HepG2 (cell line): ENCODE results near the gene NBPF1. TPM values are rescaled to one million over a fixed set of nuclear protein-coding genes. Genes with fewer than 3 reads are reported as not detected.
A peak's percentile ranks its signal among the peaks of the same experiment; 100 is the strongest.
"Not testable (repeated sequence)": the region's sequence is repeated elsewhere in the genome, so short reads cannot be mapped to it uniquely, and the experiment has no call there.

ENCODE experiments used
- DMTF1 ChIP-seq: sonication (generic); formaldehyde crosslinking; IDR thresholded peaks from 2 replicates; pipeline ENCODE4 v1.4.0; 2020; ENCODE audit warnings: mild to moderate bottlenecking, missing genetic modification reagents
- FOXP4 ChIP-seq: sonication (generic); formaldehyde crosslinking; IDR thresholded peaks from 2 replicates; pipeline ENCODE4 v1.4.0; 2020; ENCODE audit warnings: missing genetic modification reagents
- HMGXB4 ChIP-seq, 2 experiments: sonication (generic) in 1 of 2; formaldehyde crosslinking in 1 of 2; IDR thresholded peaks; 2 replicates each; pipeline versions ENCODE4 v1.4.0 to v1.6.1; 2018 to 2020; ENCODE audit warnings: missing genetic modification reagents in 2 of 2, borderline replicate concordance in 1 of 2, low read depth in 1 of 2, mild to moderate bottlenecking in 1 of 2, missing biosample characterization in 1 of 2
- MXD1 ChIP-seq: sonication (generic); formaldehyde crosslinking; IDR thresholded peaks from 2 replicates; pipeline ENCODE4 v1.4.0; 2020; ENCODE audit warnings: mild to moderate bottlenecking, missing genetic modification reagents
- NR2F1 ChIP-seq, 2 experiments: fragments of 450-650 bp in 1 of 2; formaldehyde crosslinking in 1 of 2; IDR thresholded peaks; 2 replicates each; pipeline versions ENCODE4 v1.5.0 to v1.6.1; 2016 to 2020; ENCODE audit warnings: mild to moderate bottlenecking in 1 of 2, missing compliant biosample characterization in 1 of 2, missing genetic modification reagents in 1 of 2, moderate library complexity in 1 of 2
- SOX6 ChIP-seq, 2 experiments: fragments of 450-650 bp in 1 of 2; sonication (generic) in 1 of 2; formaldehyde crosslinking in 1 of 2; IDR thresholded peaks; 2 replicates each; pipeline versions ENCODE4 v1.4.0 to v1.6.1; 2017 to 2020; ENCODE audit warnings: antibody characterized with exemption in 1 of 2, mild to moderate bottlenecking in 1 of 2, missing genetic modification reagents in 1 of 2
- SRY ChIP-seq: sonication (generic); formaldehyde crosslinking; IDR thresholded peaks from 2 replicates; pipeline ENCODE4 v1.8.0; 2022; ENCODE audit warnings: mild to moderate bottlenecking, missing genetic modification reagents
- ZBTB40 ChIP-seq, 2 experiments: fragments of 450-650 bp in 1 of 2; sonication (generic) in 1 of 2; formaldehyde crosslinking in 1 of 2; IDR thresholded peaks; 2 replicates each; pipeline versions ENCODE4 v1.6.1 to v1.8.0; 2016 to 2022; ENCODE audit warnings: antibody characterized with exemption in 1 of 2, mild to moderate bottlenecking in 1 of 2, missing genetic modification reagents in 1 of 2
- ZNF317 ChIP-seq: sonication (generic); formaldehyde crosslinking; IDR thresholded peaks from 2 replicates; pipeline ENCODE4 v1.5.0; 2020; ENCODE audit warnings: mild to moderate bottlenecking, missing genetic modification reagents
- polyA plus RNA-seq, 8 experiments: library from polyadenylated mRNA; depleted of rRNA in 3 of 8; stranded (reverse) in 7 of 8; unstranded in 1 of 8; fragments of >200 nt; fragmentation: Illumina TruSeq in 4 of 8; extraction: Trizol in 4 of 8; gene quantifications; 2 replicates each; pipeline versions ENCODE4 v1.2.1 to v1.2.3, GENCODE V29; 2011 to 2016; ENCODE audit warnings: low read depth in 4 of 8, missing spikeins in 1 of 8, mixed read lengths in 1 of 8; ENCODE audit not compliant: insufficient read depth in 1 of 8
- total RNA-seq, 5 experiments: library from RNA; depleted of rRNA; stranded (reverse); fragments of >200 nt; fragmentation: Illumina TruSeq; extraction: Trizol; gene quantifications; 2 replicates each; pipeline ENCODE4 v1.2.3, GENCODE V29; 2016; ENCODE audit warnings: low read depth in 1 of 5

NBPF1 gene
- total and polyA plus RNA-seq, 2 of the 13 experiments (the other 11 are each of a cell fraction or from before 2014, with no cell fraction given), result 30.3 to 35.6 TPM

GRCh38 chr1:16645271-16646060 is 32.1 kb upstream of the NBPF1 start (continued):
- TF ChIP-seq HMGXB4 (CRISPR knock-in tag; IDR thresholded peaks at IDR 0.05; ENCODE audit: borderline replicate concordance in 1 of 2, low read depth in 1 of 2) (peak; percentile 13 to 95), NR2F1 (CRISPR knock-in tag; IDR thresholded peaks at IDR 0.05) (peak; percentile 94 to 98), ZNF317 (peak; percentile 67; the same call in 1 of the 2 replicates), FOXP4 (CRISPR knock-in tag) (peak; percentile 71), MXD1 (peak; percentile 84; the same call in 1 of the 2 replicates), SRY (CRISPR knock-in tag) (peak; percentile 43; the same call in 1 of the 2 replicates), DMTF1 (CRISPR knock-in tag) (peak; percentile 84; the same call in 1 of the 2 replicates), ZBTB40 (CRISPR knock-in tag; IDR thresholded peaks at IDR 0.05) (peak; percentile 72; the same call in 1 of the 2 replicates), SOX6 (CRISPR knock-in tag; IDR thresholded peaks at IDR 0.05) (peak; percentile 78)
- not testable (repeated sequence) for TF ChIP-seq ZBTB40, SOX6 (IDR thresholded peaks at IDR 0.05)
